Psoas muscle (tissue), 8 donors: ENCODE results near the gene IKBKE. TPM values are rescaled to one million over a fixed set of nuclear protein-coding genes. Genes with fewer than 3 reads are reported as not detected.

Source experiments
- ATAC-seq, 4 donors: fragments of 200-7000 bp; cut with Tn5 transposase; one replicate each; pipeline ENCODE4 v1.9.1; 2020; ENCODE audit warnings: moderate library complexity in 3 of 4, mild to moderate bottlenecking in 2 of 4
- DNase-seq, 2 donors: peaks; one replicate each; pipeline ENCODE4 v3.0.0-alpha.2; 2020
- H3K27ac ChIP-seq: fragments of 200-600 bp; one replicate; pipeline ENCODE4 v1.8.0; 2022
- H3K27me3 ChIP-seq, 3 donors: fragments of 200-600 bp in 1 of 3; one replicate each; pipeline versions ENCODE4 v1.6.1 to v1.8.0; 2013 to 2022; ENCODE audit warnings: low read length in 2 of 3, mild to moderate bottlenecking in 2 of 3, moderate library complexity in 1 of 3; ENCODE audit not compliant: insufficient read depth in 3 of 3
- H3K36me3 ChIP-seq, 2 donors: fragments of 200-600 bp in 1 of 2; one replicate each; pipeline versions ENCODE4 v1.6.1 to v1.8.0; 2013 to 2022; ENCODE audit warnings: low read depth in 1 of 2, mild to moderate bottlenecking in 1 of 2, moderate library complexity in 1 of 2; ENCODE audit not compliant: insufficient read depth in 1 of 2
- H3K4me1 ChIP-seq: fragments of 200-600 bp; one replicate; pipeline ENCODE4 v1.8.0; 2022
- H3K4me3 ChIP-seq: fragments of 200-600 bp; one replicate; pipeline ENCODE4 v1.8.0; 2022; ENCODE audit warnings: mild to moderate bottlenecking
- H3K9me3 ChIP-seq: fragments of 200-600 bp; one replicate; pipeline ENCODE4 v1.8.0; 2022
- WGBS, 3 donors: extraction: QIAGEN DNeasy Blood & Tissue Kit; methylation state at CpG; one replicate each; pipeline versions ENCODE4 v1.1.6 to v1.1.7; 2013; 5-methylcytosine and 5-hydroxymethylcytosine counted together
- intact Hi-C, 2 donors: fragments of 100-400 bp; cut with DNase I; formaldehyde crosslinking; loops; one replicate each; pipeline versions ENCODE4 v1.11.0 to v1.14.2; 2022
- polyA plus RNA-seq, 3 donors: library from polyadenylated mRNA; stranded (reverse); fragments of 200-250 nt; gene quantifications; one replicate each; pipeline ENCODE4 v1.2.3, GENCODE V29; 2013
- total RNA-seq, 4 donors: library from RNA; stranded (reverse); fragmentation: NEBNext Ultra II Directional in 2 of 4; extraction: Animal tissue kit (Norgen Biotek cat#: 25700) in 2 of 4; gene quantifications; one replicate each; pipeline versions ENCODE4 v1.2.1 to v1.2.4, GENCODE V29; 2021 to 2023
- TF ChIP-seq, protein P1 (sequence below): fragments of 200-600 bp; IDR thresholded peaks from one replicate; pipeline ENCODE4 v1.8.0; 2022; ENCODE audit warnings: antibody characterized with exemption
- donor health status: healthy with polysubstance abuse.
- donor health status: DM: no; HTN: no; CAD: no; lungs with moderate emphysema.
- donor health status: Bipolar disorder and iron deficiency.
- donor health status: healthy.
- donor health status: DM: yes; HTN: yes; CAD: no.
- donor health status: DM: no; HTN: no; CAD: no.
- donor health status: DM: no; HTN: no; CAD: no.
- donor health status: DM: yes; HTN: yes; CAD: no.

IKBKE gene
- total and polyA plus RNA-seq, 7 donors = 0.14 to 0.89 (median 0.44) TPM

DNA sequence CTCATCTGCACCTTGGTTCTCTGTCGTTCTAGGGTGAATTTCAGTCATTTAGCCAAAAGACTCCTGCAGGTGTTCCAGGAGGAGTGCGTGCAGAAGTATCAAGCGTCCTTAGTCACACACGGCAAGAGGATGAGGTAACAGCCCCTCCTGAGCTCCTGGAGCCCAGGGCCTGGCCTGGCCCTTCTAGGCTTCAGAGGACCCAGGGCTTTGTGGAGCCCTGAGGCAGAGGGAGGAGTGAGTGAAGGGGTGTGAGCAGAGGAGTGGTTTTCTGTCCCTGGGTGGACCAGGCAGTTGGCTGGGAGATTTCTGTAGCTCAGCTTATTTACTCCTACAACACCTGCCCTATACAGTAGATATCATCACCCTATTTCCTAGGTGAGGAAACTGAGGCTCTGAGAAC is 21.3 kb downstream of the IKBKE start:
- ATAC-seq (no peak), DNase-seq (no peak)
- Histone ChIP-seq H3K4me1 (no peaks in the 10 kb centered on the region), H3K27me3 (no peaks in the 10 kb centered on the region), H3K4me3 (no peak overlapping the region), H3K9me3 (no peaks in the 10 kb centered on the region), H3K27ac (no peak overlapping the region), H3K36me3 (no peaks in the 10 kb centered on the region)
- TF ChIP-seq, protein P1, sequence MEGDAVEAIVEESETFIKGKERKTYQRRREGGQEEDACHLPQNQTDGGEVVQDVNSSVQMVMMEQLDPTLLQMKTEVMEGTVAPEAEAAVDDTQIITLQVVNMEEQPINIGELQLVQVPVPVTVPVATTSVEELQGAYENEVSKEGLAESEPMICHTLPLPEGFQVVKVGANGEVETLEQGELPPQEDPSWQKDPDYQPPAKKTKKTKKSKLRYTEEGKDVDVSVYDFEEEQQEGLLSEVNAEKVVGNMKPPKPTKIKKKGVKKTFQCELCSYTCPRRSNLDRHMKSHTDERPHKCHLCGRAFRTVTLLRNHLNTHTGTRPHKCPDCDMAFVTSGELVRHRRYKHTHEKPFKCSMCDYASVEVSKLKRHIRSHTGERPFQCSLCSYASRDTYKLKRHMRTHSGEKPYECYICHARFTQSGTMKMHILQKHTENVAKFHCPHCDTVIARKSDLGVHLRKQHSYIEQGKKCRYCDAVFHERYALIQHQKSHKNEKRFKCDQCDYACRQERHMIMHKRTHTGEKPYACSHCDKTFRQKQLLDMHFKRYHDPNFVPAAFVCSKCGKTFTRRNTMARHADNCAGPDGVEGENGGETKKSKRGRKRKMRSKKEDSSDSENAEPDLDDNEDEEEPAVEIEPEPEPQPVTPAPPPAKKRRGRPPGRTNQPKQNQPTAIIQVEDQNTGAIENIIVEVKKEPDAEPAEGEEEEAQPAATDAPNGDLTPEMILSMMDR = no peak
- WGBS, 3 donors = 92 to 94% (median 92%) methylated on average over 4 of the region's 4 CpGs
- intact Hi-C loops = loop anchor here (5.0 kb wide), 2 partner anchors 51 to 91 kb away; no protein-coding TSS in a partner anchor

DNA sequence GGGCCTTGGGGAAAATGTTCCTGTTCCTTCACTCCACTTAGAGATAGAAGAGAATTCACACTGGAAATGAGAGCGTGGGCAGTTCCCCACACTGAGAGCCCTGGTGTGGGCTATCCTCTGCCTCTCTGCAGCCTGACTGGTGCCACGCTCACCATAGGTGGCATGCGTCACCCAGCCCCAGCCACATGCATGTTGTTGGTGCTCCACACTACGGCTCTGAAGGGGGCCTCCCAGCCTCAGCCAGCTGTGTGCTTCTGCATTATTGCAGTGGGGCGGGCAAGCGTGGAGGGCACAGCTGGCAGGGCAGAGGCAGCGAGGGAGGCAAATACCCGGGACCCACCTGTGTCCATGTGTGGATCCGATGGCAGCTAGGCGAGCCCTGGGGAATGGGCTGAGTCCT is 22.3 kb downstream of the IKBKE start:
- Histone ChIP-seq H3K4me3 (no peak overlapping the region), H3K36me3 (no peaks in the 10 kb centered on the region), H3K4me1 (no peaks in the 10 kb centered on the region), H3K9me3 (no peaks in the 10 kb centered on the region), H3K27ac (no peak overlapping the region), H3K27me3 (no peaks in the 10 kb centered on the region)
- TF ChIP-seq, protein P1 = no peak
- DNase-seq (no peak), ATAC-seq (no peak)
- 94 to 95% (median 94%) methylated on average over 10 of the region's 10 CpGs for WGBS, 3 donors
- intact Hi-C loops = loop anchor here (5.0 kb wide), 2 partner anchors 50 to 90 kb away; no protein-coding TSS in a partner anchor

DNA sequence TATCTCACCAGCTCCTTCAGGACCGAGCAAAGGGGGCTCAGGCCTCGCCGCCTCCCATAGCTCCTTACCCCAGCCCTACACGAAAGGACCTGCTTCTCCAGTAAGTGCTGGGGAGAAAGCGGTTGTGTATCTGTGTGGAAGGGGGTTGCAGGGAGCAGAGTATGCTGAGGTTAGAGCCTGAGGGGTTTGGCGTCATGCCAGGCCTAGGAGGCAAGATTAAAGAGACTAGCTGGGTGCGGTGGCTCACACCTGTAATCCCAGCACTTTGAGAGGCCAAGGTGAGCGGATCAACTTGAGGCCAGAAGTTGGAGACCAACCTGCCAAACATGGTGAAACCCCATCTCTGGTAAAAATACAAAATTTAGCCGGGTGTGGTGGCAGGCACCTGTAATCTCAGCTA is 23.0 kb downstream of the IKBKE start:
- DNase-seq (peak in 1 of 2 donors; percentile 42), ATAC-seq (no peak)
- 95 to 98% (median 96%) methylated on average over 9 of the region's 9 CpGs for WGBS, 3 donors
- Histone ChIP-seq H3K4me3 (no peak overlapping the region), H3K9me3 (no peaks in the 10 kb centered on the region), H3K4me1 (no peaks in the 10 kb centered on the region), H3K36me3 (no peaks in the 10 kb centered on the region), H3K27ac (no peak overlapping the region), H3K27me3 (no peaks in the 10 kb centered on the region)
- TF ChIP-seq, protein P1 = no peak
- intact Hi-C loops = loop anchor here (5.0 kb wide), 2 partner anchors 49 to 89 kb away; no protein-coding TSS in a partner anchor

DNA sequence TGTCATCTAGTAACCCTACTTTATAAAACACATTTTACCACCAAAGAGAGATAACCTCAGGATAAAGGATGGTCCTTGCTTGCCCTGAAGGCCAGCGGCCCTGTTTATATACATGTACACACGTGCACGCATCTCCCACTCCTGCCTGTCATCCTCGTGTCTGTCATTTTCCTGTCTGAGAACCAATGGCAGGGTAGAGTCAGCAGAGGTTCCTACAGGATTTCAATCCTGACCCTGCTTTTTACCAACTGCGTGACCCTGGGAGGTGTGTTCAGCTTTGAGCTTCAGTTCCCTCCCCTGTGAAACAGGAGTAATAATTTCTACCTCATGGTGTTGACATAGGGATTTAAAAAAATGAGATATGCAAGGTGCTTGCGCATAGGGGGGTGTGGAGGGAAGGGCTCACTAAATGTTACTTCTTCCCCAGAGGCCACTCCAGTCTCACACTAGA is 24.8 kb downstream of the IKBKE start:
- no peak overlapping the region for H3K4me3 ChIP-seq
- no peaks in the 10 kb centered on the region for H3K36me3 ChIP-seq
- no peak for DNase-seq
- intact Hi-C loops = no loop called here
- H3K4me1 ChIP-seq = no peaks in the 10 kb centered on the region
- H3K9me3 ChIP-seq = no peaks in the 10 kb centered on the region
- H3K27me3 ChIP-seq = no peaks in the 10 kb centered on the region
- ATAC-seq = no peak
- 90 to 93% (median 92%) methylated on average over 6 of the region's 6 CpGs for WGBS, 3 donors
- TF ChIP-seq, protein P1 = no peak
- no peak overlapping the region for H3K27ac ChIP-seq

DNA sequence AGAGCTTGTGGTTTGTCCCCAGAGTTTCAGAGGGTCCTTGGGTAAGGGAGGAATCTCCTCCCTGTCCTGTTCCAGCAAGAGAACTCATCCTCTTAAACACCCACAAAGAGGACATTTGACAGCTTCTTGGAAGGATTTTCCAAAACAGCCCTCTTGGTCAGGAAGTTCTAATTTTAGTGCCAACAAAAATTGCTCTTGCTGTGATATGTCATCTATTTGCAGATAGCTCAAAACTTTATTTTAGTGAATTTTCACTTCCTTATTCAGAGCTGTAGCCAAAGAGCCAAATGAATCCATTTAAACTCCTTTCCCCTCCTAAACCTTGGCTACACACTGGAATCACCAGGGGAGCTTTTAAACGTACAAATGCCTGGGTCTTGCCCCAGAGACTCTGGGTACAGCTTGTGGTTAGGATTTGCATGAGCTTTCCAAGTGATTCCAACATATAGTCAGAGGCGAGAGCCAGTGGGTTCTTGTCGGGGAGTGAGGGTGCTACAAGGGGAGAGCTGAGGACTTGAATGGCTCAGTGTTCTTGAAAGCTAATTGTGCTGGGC is 25.3 kb downstream of the IKBKE start:
- H3K27me3 ChIP-seq = no peaks in the 10 kb centered on the region
- no peak overlapping the region for H3K27ac ChIP-seq
- H3K4me1 ChIP-seq = no peaks in the 10 kb centered on the region
- WGBS, 3 donors = 62 to 72% (median 71%) methylated on average over 3 of the region's 3 CpGs
- TF ChIP-seq, protein P1 = no peak
- H3K36me3 ChIP-seq = no peaks in the 10 kb centered on the region
- H3K4me3 ChIP-seq = no peak overlapping the region
- no peaks in the 10 kb centered on the region for H3K9me3 ChIP-seq
- DNase-seq = no peak
- intact Hi-C loops = no loop called here
- ATAC-seq = no peak
